H1 (cell line): ENCODE data around the gene TVP23A. TPM values are rescaled to one million over a fixed set of nuclear protein-coding genes. Genes with fewer than 3 reads are reported as not detected.

ENCODE experiments used
- CTCF ChIA-PET: fragments of 300-600 bp; sonication (Branson Sonifier 250); formaldehyde crosslinking; loops from one replicate; lab custom pipeline; 2021; ENCODE audit not compliant: partially characterized antibody; lab: Charles Lee
- POLR2A ChIA-PET: fragments of 300-600 bp; sonication (Branson Sonifier 250); formaldehyde crosslinking; loops from one replicate; lab custom pipeline; 2021; ENCODE audit warnings: inconsistent platforms; ENCODE audit not compliant: partially characterized antibody; lab: Charles Lee
- DNase-seq, 2 experiments: peaks; one replicate each; pipeline versions ENCODE4 v3.0.0 to v3.0.0-alpha.2; 2010 to 2022; ENCODE audit warnings: low spot score in 2 of 2, low read depth in 1 of 2, mixed read lengths in 1 of 2
- FAIRE-seq: peaks from 2 replicates; lab custom pipeline; 2011; peaks lifted over from hg19 to GRCh38; lab: Jason Lieb, UNC
- H2AFZ ChIP-seq: 2 replicates; pipeline ENCODE4 v1.8.1; 2012; ENCODE audit warnings: low read length, inconsistent platforms
- H2AK5ac ChIP-seq: 2 replicates; pipeline ENCODE4 v1.6.1; 2013; ENCODE audit warnings: low read depth, low read length
- H2BK120ac ChIP-seq: replicated peaks from 2 replicates; pipeline ENCODE3; 2013; ENCODE audit warnings: low read depth, low read length, inconsistent platforms
- H2BK12ac ChIP-seq: 2 replicates; pipeline ENCODE4 v1.6.1; 2013; ENCODE audit warnings: low read depth, low read length
- H2BK15ac ChIP-seq: 2 replicates; pipeline ENCODE4 v1.6.1; 2013; ENCODE audit warnings: low read length
- H2BK20ac ChIP-seq: 2 replicates; pipeline ENCODE4 v1.6.1; 2013; ENCODE audit warnings: low read length
- H2BK5ac ChIP-seq: 2 replicates; pipeline ENCODE4 v1.6.1; 2013; ENCODE audit warnings: low read depth, low read length
- H3K14ac ChIP-seq: 2 replicates; pipeline ENCODE4 v1.6.1; 2013; ENCODE audit warnings: inconsistent platforms; ENCODE audit not compliant: insufficient read length
- H3K18ac ChIP-seq: 2 replicates; pipeline ENCODE4 v1.6.1; 2013; ENCODE audit warnings: low read length; ENCODE audit errors: extremely low read depth
- H3K23ac ChIP-seq: 2 replicates; pipeline ENCODE4 v1.6.1; 2013; ENCODE audit warnings: inconsistent platforms; ENCODE audit not compliant: insufficient read length
- H3K23me2 ChIP-seq: 2 replicates; pipeline ENCODE4 v1.6.1; 2013; ENCODE audit warnings: low read depth, low read length
- H3K27ac ChIP-seq: 2 replicates; pipeline ENCODE4 v1.6.1; 2011; ENCODE audit warnings: low read depth, low read length, inconsistent platforms
- H3K27me3 ChIP-seq, 4 experiments: replicated peaks in 1 of 4; 1 replicate in 1 of 4; 2 replicates in 3 of 4; pipeline versions ENCODE4 v1.6.1 to v1.8.1; 2011 to 2013; ENCODE audit warnings: low read length in 3 of 4, mild to moderate bottlenecking in 3 of 4, inconsistent platforms in 2 of 4, mixed read lengths in 2 of 4, moderate library complexity in 1 of 4; ENCODE audit not compliant: control insufficient read depth in 3 of 4, insufficient read depth in 3 of 4; ENCODE audit errors: extremely low read depth in 1 of 4
- H3K36me3 ChIP-seq, 4 experiments: 2 replicates each; pipeline versions ENCODE4 v1.6.1 to v1.8.1; 2011 to 2013; ENCODE audit warnings: mild to moderate bottlenecking in 4 of 4, low read length in 3 of 4, moderate library complexity in 2 of 4, control low read depth in 1 of 4, inconsistent platforms in 1 of 4; ENCODE audit not compliant: insufficient read depth in 4 of 4, control insufficient read depth in 2 of 4
- H3K4ac ChIP-seq: replicated peaks from 2 replicates; pipeline ENCODE3; 2013; ENCODE audit warnings: low read length, low read depth, mixed read lengths, inconsistent platforms; ENCODE audit not compliant: insufficient read length
- H3K4me1 ChIP-seq, 4 experiments: replicated peaks in 1 of 4; 1 replicate in 1 of 4; 2 replicates in 3 of 4; pipeline versions ENCODE4 v1.6.1 to v1.8.1; 2011 to 2013; ENCODE audit warnings: low read length in 3 of 4, inconsistent platforms in 2 of 4, mixed read lengths in 1 of 4; ENCODE audit not compliant: insufficient read depth in 4 of 4, control insufficient read depth in 3 of 4
- H3K4me2 ChIP-seq, 2 experiments: 2 replicates each; pipeline versions ENCODE4 v1.6.1 to v1.8.1; 2011 to 2013; ENCODE audit warnings: low read depth in 2 of 2, low read length in 2 of 2, control low read depth in 1 of 2, inconsistent platforms in 1 of 2, mild to moderate bottlenecking in 1 of 2; ENCODE audit not compliant: insufficient read depth in 1 of 2
- H3K4me3 ChIP-seq, 4 experiments: fragments of 200-600, 300-600 bp in 1 of 4; sonication (generic), shearing (Covaris generic), sonication (Bioruptor Twin) in 1 of 4; 2 replicates each; pipeline versions ENCODE4 v1.5.1 to v1.8.1; 2011 to 2016; ENCODE audit warnings: low read length in 4 of 4, low read depth in 3 of 4, control low read depth in 2 of 4, inconsistent platforms in 2 of 4, mild to moderate bottlenecking in 2 of 4, mixed read lengths in 1 of 4, moderate library complexity in 1 of 4; ENCODE audit not compliant: insufficient read depth in 2 of 4; ENCODE audit errors: extremely low read depth in 1 of 4
- H3K56ac ChIP-seq: replicated peaks from 2 replicates; pipeline ENCODE3; 2013; ENCODE audit warnings: low read depth, mild to moderate bottlenecking, mixed read lengths, low read length, inconsistent platforms; ENCODE audit not compliant: insufficient read length
- H3K79me1 ChIP-seq: 2 replicates; pipeline ENCODE4 v1.6.1; 2013; ENCODE audit warnings: low read depth, low read length, control low read depth
- H3K79me2 ChIP-seq, 2 experiments: 2 replicates each; pipeline versions ENCODE4 v1.6.1 to v1.8.1; 2012 to 2013; ENCODE audit warnings: low read length in 2 of 2, mild to moderate bottlenecking in 2 of 2, inconsistent platforms in 1 of 2; ENCODE audit not compliant: insufficient read depth in 2 of 2, control insufficient read depth in 1 of 2
- H3K9ac ChIP-seq, 4 experiments: replicated peaks in 1 of 4; 1 replicate in 1 of 4; 2 replicates in 3 of 4; pipeline versions ENCODE4 v1.6.1 to v1.8.1; 2011 to 2013; ENCODE audit warnings: low read depth in 3 of 4, low read length in 3 of 4, control low read depth in 2 of 4, mild to moderate bottlenecking in 2 of 4, moderate library complexity in 2 of 4, inconsistent platforms in 1 of 4; ENCODE audit errors: extremely low read depth in 1 of 4
- H3K9me3 ChIP-seq, 2 experiments: 2 replicates each; pipeline versions ENCODE4 v1.6.1 to v1.8.1; 2012 to 2013; ENCODE audit warnings: mild to moderate bottlenecking in 2 of 2, moderate library complexity in 2 of 2, control low read depth in 1 of 2, inconsistent platforms in 1 of 2, low read depth in 1 of 2, low read length in 1 of 2, mixed read lengths in 1 of 2; ENCODE audit not compliant: insufficient read depth in 2 of 2
- H4K20me1 ChIP-seq, 2 experiments: replicated peaks in 1 of 2; 2 replicates each; pipeline versions ENCODE3 to v1.8.1; 2011 to 2013; ENCODE audit warnings: inconsistent platforms in 2 of 2, low read length in 2 of 2, mild to moderate bottlenecking in 1 of 2; ENCODE audit not compliant: insufficient read depth in 2 of 2, control insufficient read depth in 1 of 2
- H4K5ac ChIP-seq: 2 replicates; pipeline ENCODE4 v1.6.1; 2013; ENCODE audit warnings: low read length, low read depth, mixed read lengths, inconsistent platforms; ENCODE audit not compliant: insufficient read length
- H4K8ac ChIP-seq: 2 replicates; pipeline ENCODE4 v1.8.0; 2013; ENCODE audit warnings: mild to moderate bottlenecking, moderate library complexity, low read length, inconsistent platforms; ENCODE audit not compliant: insufficient read depth; ENCODE audit errors: extremely low read depth
- H4K91ac ChIP-seq: replicated peaks from 2 replicates; pipeline ENCODE3; 2013; ENCODE audit warnings: low read length, mixed read lengths, inconsistent platforms; ENCODE audit not compliant: insufficient read length
- ASH2L ChIP-seq: fragments of 200-600, 300-600 bp; sonication (generic); IDR thresholded peaks from one replicate; pipeline ENCODE4 v1.7.1; 2017; ENCODE audit warnings: low read length
- BACH1 ChIP-seq: IDR thresholded peaks from 2 replicates; pipeline ENCODE4 v1.6.1; 2012; ENCODE audit warnings: low read length, improper control_type of control experiment
- CREB1 ChIP-seq: IDR thresholded peaks from 2 replicates; pipeline ENCODE4 v1.6.1; 2012; ENCODE audit warnings: inconsistent platforms
- CTBP2 ChIP-seq: IDR thresholded peaks from 2 replicates; pipeline ENCODE4 v1.7.0; 2011; ENCODE audit warnings: borderline replicate concordance, mild to moderate bottlenecking, moderate library complexity, mixed read lengths, low read length; ENCODE audit not compliant: insufficient read depth, insufficient read length
- MAFK ChIP-seq: IDR thresholded peaks from 2 replicates; pipeline ENCODE4 v1.6.1; 2012; ENCODE audit warnings: low read depth, mild to moderate bottlenecking, improper control_type of control experiment, low read length
- POLR2AphosphoS5 ChIP-seq: IDR thresholded peaks from 2 replicates; pipeline ENCODE4 v1.6.1; 2011; ENCODE audit warnings: low read depth, low read length
- TCF12 ChIP-seq: IDR thresholded peaks from 2 replicates; pipeline ENCODE4 v1.6.1; 2011; ENCODE audit warnings: low read depth, mild to moderate bottlenecking, low read length
- WGBS, 2 experiments: shearing (Covaris generic) in 1 of 2; methylation state at CpG; one replicate each; pipeline versions ENCODE4 v1.1.6 to v1.1.7; 2013 to 2015; ENCODE audit warnings: low lambda C conversion rate in 2 of 2, mixed read lengths in 2 of 2, inconsistent platforms in 1 of 2, low coverage in 1 of 2, missing lambda C conversion rate in 1 of 2; ENCODE audit not compliant: insufficient replicate concordance in 2 of 2, insufficient coverage in 1 of 2, insufficient read length in 1 of 2; ENCODE audit errors: extremely low coverage in 1 of 2, missing lambda C conversion rate in 1 of 2; 5-methylcytosine and 5-hydroxymethylcytosine counted together
- polyA plus RNA-seq, 7 experiments: library from polyadenylated mRNA; depleted of rRNA in 3 of 7; stranded (reverse) in 5 of 7; unstranded in 2 of 7; fragments of >200 nt in 5 of 7; fragments of 200-250 nt in 2 of 7; gene quantifications; 1 replicate in 5 of 7; 2 replicates in 1 of 7; 4 replicates in 1 of 7; pipeline versions ENCODE4 v1.2.1 to v1.2.3, GENCODE V29; 2011 to 2013; ENCODE audit warnings: missing spikeins in 2 of 7, mixed read lengths in 2 of 7
- total RNA-seq: library from RNA; stranded (reverse); fragmentation: NEBNext Ultra II Directional; extraction: Animal tissue kit (Norgen Biotek cat#: 25700); gene quantifications from 2 replicates; pipeline ENCODE4 v1.2.1, GENCODE V29; 2021

The TVP23A gene
- total and polyA plus RNA-seq, 2 of the 8 experiments (the other 6 are each of a cell fraction or from before 2014, with no cell fraction given), result 2.2 to 3.1 TPM

- H2BK120ac ChIP-seq, result no peak overlapping the region
- H3K4me1 ChIP-seq, result no peaks in the 10 kb centered on the region
- H3K27me3 ChIP-seq, result no peaks in the 10 kb centered on the region; a peak in 1 of 7 replicates
- no peak overlapping the region for H3K9ac ChIP-seq
- H2AK5ac ChIP-seq, result no peak overlapping the region
- POLR2A ChIA-PET, result no interaction called here
- CTCF ChIA-PET, result no interaction called here
- no peak overlapping the region for H4K91ac ChIP-seq
- no peak overlapping the region for H3K27ac ChIP-seq
- no peak overlapping the region for H4K5ac ChIP-seq
- no peaks in the 10 kb centered on the region for H3K79me1 ChIP-seq
- no peak overlapping the region for H2AFZ ChIP-seq
- no peak overlapping the region for H3K23ac ChIP-seq
- 80% methylated on average over 7 of the region's 7 CpGs; no CpG with 5 or more reads in 1 of the 2 experiments for WGBS, 2 experiments
- H3K4ac ChIP-seq, result no peak overlapping the region
- FAIRE-seq (no peak), DNase-seq (no peak)
- no peak overlapping the region for H3K56ac ChIP-seq
- H3K4me2 ChIP-seq, result no peak overlapping the region
- H3K36me3 ChIP-seq, result no peaks in the 10 kb centered on the region
- no peaks in the 10 kb centered on the region for H3K9me3 ChIP-seq
- no peak overlapping the region for H3K4me3 ChIP-seq
- H3K23me2 ChIP-seq, result no peaks in the 10 kb centered on the region
- no peak overlapping the region for H2BK20ac ChIP-seq
- H2BK15ac ChIP-seq, result no peak overlapping the region
- TF ChIP-seq MAFK (no peak), ASH2L (no peak), CTBP2 (no peak), CREB1 (no peak), BACH1 (no peak), POLR2AphosphoS5 (no peak), TCF12 (no peak)
- H4K8ac ChIP-seq, result no peak overlapping the region
- H3K79me2 ChIP-seq, result no peaks in the 10 kb centered on the region
- no peak overlapping the region for H2BK5ac ChIP-seq
- H2BK12ac ChIP-seq, result no peak overlapping the region
- H4K20me1 ChIP-seq, result no peaks in the 10 kb centered on the region
- no peak overlapping the region for H3K18ac ChIP-seq
- no peak overlapping the region for H3K14ac ChIP-seq
Measured at GRCh38 chr16:10849736-10850477, 31.3 kb upstream of the TVP23A start.
